Measurements from ENCODE around the gene ZNF227. TPM values are rescaled to one million over a fixed set of nuclear protein-coding genes. Genes with fewer than 3 reads are reported as not detected.

Gene ZNF227
- polyA plus RNA-seq, 1 donor from 2014 or later = 25.5 TPM

DNA sequence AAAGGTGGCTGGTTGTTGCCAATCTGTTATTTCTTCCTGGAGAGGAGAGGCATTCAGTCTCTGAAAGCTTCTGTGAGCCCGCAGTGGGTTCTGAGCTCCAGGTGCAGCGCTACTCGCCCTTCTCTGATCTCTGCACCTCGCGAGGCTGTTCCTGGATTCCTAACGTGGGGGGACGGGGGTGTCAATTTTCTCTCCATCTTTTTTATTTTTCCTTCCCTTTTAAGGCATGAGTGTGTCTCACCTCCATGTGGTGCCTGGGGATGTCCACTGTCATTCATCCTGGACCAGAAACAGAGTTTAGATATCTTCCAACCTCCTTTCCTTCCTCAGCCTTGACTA is 48.0 kb downstream of the ZNF227 start:
- H3K27me3 ChIP-seq (ENCODE audit: insufficient read depth, low read depth, low read length) = no peaks in the 10 kb centered on the region

DNA sequence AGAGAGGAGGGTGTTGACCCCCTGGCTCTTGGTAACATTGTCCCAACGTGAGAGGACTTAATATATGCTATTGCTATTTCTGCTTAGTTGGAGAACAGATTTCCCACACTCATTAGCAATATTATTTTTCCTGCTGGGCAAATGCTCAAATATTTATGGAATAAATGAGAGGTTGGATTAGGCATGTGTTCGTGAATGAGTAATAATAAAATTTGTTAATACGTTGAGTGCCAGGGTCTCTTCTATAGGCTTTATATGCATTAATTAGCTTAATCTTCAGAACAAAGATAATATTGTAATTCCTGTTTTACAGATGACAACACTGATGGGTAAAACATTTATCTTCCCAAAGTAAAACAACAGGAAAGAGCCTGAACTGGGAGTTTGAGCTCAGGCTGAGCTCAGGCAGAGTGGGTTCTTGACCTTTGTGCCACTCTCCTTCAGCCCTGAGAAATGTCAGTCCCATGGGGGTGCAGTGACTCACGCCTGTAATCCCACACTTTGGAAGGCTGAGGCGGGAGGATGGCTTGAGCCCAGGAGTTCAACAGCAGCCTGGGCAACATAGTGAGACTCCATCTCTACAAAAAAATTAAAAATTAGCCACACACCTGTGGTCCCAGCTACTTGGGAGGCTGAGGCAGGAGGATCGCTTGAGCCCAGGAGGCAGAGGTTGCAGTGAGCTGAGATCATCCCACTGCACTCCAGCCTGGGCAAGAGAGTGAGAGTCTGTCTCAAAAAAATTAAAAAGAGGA is 48.5 kb downstream of the ZNF227 start:
- no peaks in the 10 kb centered on the region for H4K20me1 ChIP-seq (ENCODE audit: insufficient read depth)
- peak overlapping the region; percentile 54 for H3K9ac ChIP-seq (ENCODE audit: low read length)
- no peaks in the 10 kb centered on the region for H3K36me3 ChIP-seq (ENCODE audit: insufficient read depth, low read length)
- H3K4me2 ChIP-seq (ENCODE audit: low read length) = peak overlapping the region; percentile 48
- H3K4me3 ChIP-seq (ENCODE audit: low read length) = peak overlapping the region; percentile 68
- H3K27me3 ChIP-seq (ENCODE audit: insufficient read depth, low read depth, low read length) = no peaks in the 10 kb centered on the region
- H3K9me2 ChIP-seq (ENCODE audit: insufficient read depth, low read length) = no peaks in the 10 kb centered on the region
- H3F3A ChIP-seq (ENCODE audit: insufficient read depth, low read length, poor library complexity, severe bottlenecking) = no peaks in the 10 kb centered on the region
- TF ChIP-seq EP300 (conservative IDR thresholded peaks at IDR 0.05; ENCODE audit: poor library complexity, severe bottlenecking) (no peak), TAF1 (IDR thresholded peaks at IDR 0.05; ENCODE audit: low read depth) (no peak), MXI1 (conservative IDR thresholded peaks at IDR 0.05; ENCODE audit: poor library complexity, severe bottlenecking) (no peak), POLR2AphosphoS5 (IDR thresholded peaks at IDR 0.05) (no peak)
- TF ChIP-seq, protein P1, sequence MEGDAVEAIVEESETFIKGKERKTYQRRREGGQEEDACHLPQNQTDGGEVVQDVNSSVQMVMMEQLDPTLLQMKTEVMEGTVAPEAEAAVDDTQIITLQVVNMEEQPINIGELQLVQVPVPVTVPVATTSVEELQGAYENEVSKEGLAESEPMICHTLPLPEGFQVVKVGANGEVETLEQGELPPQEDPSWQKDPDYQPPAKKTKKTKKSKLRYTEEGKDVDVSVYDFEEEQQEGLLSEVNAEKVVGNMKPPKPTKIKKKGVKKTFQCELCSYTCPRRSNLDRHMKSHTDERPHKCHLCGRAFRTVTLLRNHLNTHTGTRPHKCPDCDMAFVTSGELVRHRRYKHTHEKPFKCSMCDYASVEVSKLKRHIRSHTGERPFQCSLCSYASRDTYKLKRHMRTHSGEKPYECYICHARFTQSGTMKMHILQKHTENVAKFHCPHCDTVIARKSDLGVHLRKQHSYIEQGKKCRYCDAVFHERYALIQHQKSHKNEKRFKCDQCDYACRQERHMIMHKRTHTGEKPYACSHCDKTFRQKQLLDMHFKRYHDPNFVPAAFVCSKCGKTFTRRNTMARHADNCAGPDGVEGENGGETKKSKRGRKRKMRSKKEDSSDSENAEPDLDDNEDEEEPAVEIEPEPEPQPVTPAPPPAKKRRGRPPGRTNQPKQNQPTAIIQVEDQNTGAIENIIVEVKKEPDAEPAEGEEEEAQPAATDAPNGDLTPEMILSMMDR (IDR thresholded peaks at IDR 0.05; ENCODE audit: poor library complexity, severe bottlenecking) = no peak
- no peaks in the 10 kb centered on the region for H3K9me3 ChIP-seq (ENCODE audit: low read length)
- H3K79me2 ChIP-seq (replicated peaks; ENCODE audit: insufficient read depth, low read length) = no peaks in the 10 kb centered on the region
- no peak overlapping the region for H3K27ac ChIP-seq (ENCODE audit: low read length)
- no peak overlapping the region for H2AFZ ChIP-seq (ENCODE audit: low read depth, low read length)

More for the DNA sequence above, 48.0 kb downstream of the ZNF227 start:
- peak overlapping the region; percentile 35 for H3K27ac ChIP-seq (ENCODE audit: low read length)
- H3K9ac ChIP-seq (ENCODE audit: low read length) = peak overlapping the region; percentile 54
- H3K9me3 ChIP-seq (ENCODE audit: low read length) = no peaks in the 10 kb centered on the region
- H3K9me2 ChIP-seq (ENCODE audit: insufficient read depth, low read length) = no peaks in the 10 kb centered on the region
- no peaks in the 10 kb centered on the region for H3F3A ChIP-seq (ENCODE audit: insufficient read depth, low read length, poor library complexity, severe bottlenecking)
- peak overlapping the region; percentile 68 for H3K4me3 ChIP-seq (ENCODE audit: low read length)
- no peak for TF ChIP-seq MXI1 (conservative IDR thresholded peaks at IDR 0.05; ENCODE audit: poor library complexity, severe bottlenecking)
- no peak for TF ChIP-seq POLR2AphosphoS5 (IDR thresholded peaks at IDR 0.05)
- no peak for TF ChIP-seq EP300 (conservative IDR thresholded peaks at IDR 0.05; ENCODE audit: poor library complexity, severe bottlenecking)
- TF ChIP-seq SMC3 (conservative IDR thresholded peaks at IDR 0.05; ENCODE audit: poor library complexity) = no peak
- no peak for TF ChIP-seq RAD21 (conservative IDR thresholded peaks at IDR 0.05)
- TF ChIP-seq, protein P1 (IDR thresholded peaks at IDR 0.05; ENCODE audit: poor library complexity, severe bottlenecking) = no peak
- no peak for TF ChIP-seq TAF1 (IDR thresholded peaks at IDR 0.05; ENCODE audit: low read depth)
- no peak for TF ChIP-seq EZH2 (IDR thresholded peaks at IDR 0.05; ENCODE audit: borderline replicate concordance, insufficient read depth, low read length, poor library complexity, severe bottlenecking)
- TF ChIP-seq, protein P2, sequence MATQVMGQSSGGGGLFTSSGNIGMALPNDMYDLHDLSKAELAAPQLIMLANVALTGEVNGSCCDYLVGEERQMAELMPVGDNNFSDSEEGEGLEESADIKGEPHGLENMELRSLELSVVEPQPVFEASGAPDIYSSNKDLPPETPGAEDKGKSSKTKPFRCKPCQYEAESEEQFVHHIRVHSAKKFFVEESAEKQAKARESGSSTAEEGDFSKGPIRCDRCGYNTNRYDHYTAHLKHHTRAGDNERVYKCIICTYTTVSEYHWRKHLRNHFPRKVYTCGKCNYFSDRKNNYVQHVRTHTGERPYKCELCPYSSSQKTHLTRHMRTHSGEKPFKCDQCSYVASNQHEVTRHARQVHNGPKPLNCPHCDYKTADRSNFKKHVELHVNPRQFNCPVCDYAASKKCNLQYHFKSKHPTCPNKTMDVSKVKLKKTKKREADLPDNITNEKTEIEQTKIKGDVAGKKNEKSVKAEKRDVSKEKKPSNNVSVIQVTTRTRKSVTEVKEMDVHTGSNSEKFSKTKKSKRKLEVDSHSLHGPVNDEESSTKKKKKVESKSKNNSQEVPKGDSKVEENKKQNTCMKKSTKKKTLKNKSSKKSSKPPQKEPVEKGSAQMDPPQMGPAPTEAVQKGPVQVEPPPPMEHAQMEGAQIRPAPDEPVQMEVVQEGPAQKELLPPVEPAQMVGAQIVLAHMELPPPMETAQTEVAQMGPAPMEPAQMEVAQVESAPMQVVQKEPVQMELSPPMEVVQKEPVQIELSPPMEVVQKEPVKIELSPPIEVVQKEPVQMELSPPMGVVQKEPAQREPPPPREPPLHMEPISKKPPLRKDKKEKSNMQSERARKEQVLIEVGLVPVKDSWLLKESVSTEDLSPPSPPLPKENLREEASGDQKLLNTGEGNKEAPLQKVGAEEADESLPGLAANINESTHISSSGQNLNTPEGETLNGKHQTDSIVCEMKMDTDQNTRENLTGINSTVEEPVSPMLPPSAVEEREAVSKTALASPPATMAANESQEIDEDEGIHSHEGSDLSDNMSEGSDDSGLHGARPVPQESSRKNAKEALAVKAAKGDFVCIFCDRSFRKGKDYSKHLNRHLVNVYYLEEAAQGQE (IDR thresholded peaks at IDR 0.05; ENCODE audit: borderline replicate concordance) = no peak
- H2AFZ ChIP-seq (ENCODE audit: low read depth, low read length) = no peak overlapping the region
- H4K20me1 ChIP-seq (ENCODE audit: insufficient read depth) = no peaks in the 10 kb centered on the region
- no peaks in the 10 kb centered on the region for H3K36me3 ChIP-seq (ENCODE audit: insufficient read depth, low read length)
- H3K79me2 ChIP-seq (replicated peaks; ENCODE audit: insufficient read depth, low read length) = no peaks in the 10 kb centered on the region
- H3K4me2 ChIP-seq (ENCODE audit: low read length) = peak overlapping the region; percentile 48
